IMR-90 (cell line): ENCODE measurements around the gene ARHGEF3. TPM values are rescaled to one million over a fixed set of nuclear protein-coding genes. Genes with fewer than 3 reads are reported as not detected.

Source experiments
- ATAC-seq: fragments of 200-7000 bp; cut with Tn5 transposase; 2 replicates; pipeline ENCODE4 v1.9.1; 2020; ENCODE audit warnings: low read depth, mild to moderate bottlenecking, moderate library complexity
- BruUV-seq: library from RNA; stranded (reverse); fragments of 400-500 nt; replicated peaks from 2 replicates; lab custom pipeline; 2021; lab: Mats Ljungman, UMichigan
- CTCF ChIA-PET: fragments of 300-600 bp; formaldehyde crosslinking; extraction: SDS; loops from one replicate; lab custom pipeline; 2021; ENCODE audit warnings: antibody characterized with exemption; lab: Yijun Ruan, JAX
- POLR2A ChIA-PET: fragments of 300-600 bp; sonication (Branson Sonifier 250); formaldehyde crosslinking; loops from one replicate; lab custom pipeline; 2022; ENCODE audit warnings: antibody characterized with exemption; ENCODE audit not compliant: unreplicated experiment; lab: Charles Lee
- DNase-seq: peaks from one replicate; pipeline ENCODE4 v3.0.0; 2013
- H2AFZ ChIP-seq: replicated peaks from 2 replicates; pipeline ENCODE3; 2013; ENCODE audit warnings: low read length, mild to moderate bottlenecking; ENCODE audit not compliant: poor library complexity
- H2AK5ac ChIP-seq: 2 replicates; pipeline ENCODE4 v1.6.1; 2013; ENCODE audit warnings: low read depth, low read length, inconsistent platforms
- H2AK9ac ChIP-seq: replicated peaks from 2 replicates; pipeline ENCODE3; 2013; ENCODE audit warnings: mild to moderate bottlenecking, low read depth, low read length, moderate library complexity; ENCODE audit not compliant: poor library complexity
- H2BK120ac ChIP-seq: 2 replicates; pipeline ENCODE4 v1.6.1; 2013; ENCODE audit warnings: low read depth, low read length, inconsistent platforms
- H2BK15ac ChIP-seq: 3 replicates; pipeline ENCODE4 v1.6.1; 2013; ENCODE audit warnings: low read depth, low read length, inconsistent platforms
- H2BK20ac ChIP-seq: 2 replicates; pipeline ENCODE4 v1.6.1; 2013; ENCODE audit warnings: low read depth, mild to moderate bottlenecking, inconsistent platforms, low read length, moderate library complexity
- H2BK5ac ChIP-seq: 2 replicates; pipeline ENCODE4 v1.6.1; 2013; ENCODE audit warnings: mild to moderate bottlenecking, low read depth, low read length, inconsistent platforms; ENCODE audit not compliant: poor library complexity, severe bottlenecking
- H3K14ac ChIP-seq: replicated peaks from 2 replicates; pipeline ENCODE4 v1.6.1; 2013; ENCODE audit warnings: low read depth, low read length, inconsistent platforms
- H3K18ac ChIP-seq: 2 replicates; pipeline ENCODE4 v1.6.1; 2013; ENCODE audit warnings: low read depth, low read length, control low read depth
- H3K23ac ChIP-seq: 2 replicates; pipeline ENCODE4 v1.6.1; 2013; ENCODE audit warnings: low read depth, low read length, inconsistent platforms
- H3K27ac ChIP-seq: 2 replicates; pipeline ENCODE4 v1.5.1; 2013; ENCODE audit warnings: mild to moderate bottlenecking, control low read depth, low read length; ENCODE audit not compliant: insufficient read depth
- H3K27me3 ChIP-seq: 2 replicates; pipeline ENCODE4 v1.6.1; 2013; ENCODE audit warnings: low read length; ENCODE audit not compliant: control insufficient read depth, insufficient read depth
- H3K36me3 ChIP-seq: 2 replicates; pipeline ENCODE4 v1.6.1; 2013; ENCODE audit warnings: low read length, mixed read lengths; ENCODE audit not compliant: control insufficient read depth, insufficient read depth
- H3K4ac ChIP-seq: 2 replicates; pipeline ENCODE4 v1.6.1; 2013; ENCODE audit warnings: low read depth, low read length, inconsistent platforms
- H3K4me1 ChIP-seq: 2 replicates; pipeline ENCODE4 v1.6.1; 2013; ENCODE audit warnings: low read length, mixed read lengths; ENCODE audit not compliant: control insufficient read depth, insufficient read depth
- H3K4me2 ChIP-seq: 2 replicates; pipeline ENCODE4 v1.6.1; 2013; ENCODE audit warnings: low read depth, mild to moderate bottlenecking, control low read depth, low read length, moderate library complexity
- H3K4me3 ChIP-seq: 2 replicates; pipeline ENCODE4 v1.5.1; 2013; ENCODE audit warnings: low read depth, mild to moderate bottlenecking, control low read depth, low read length, moderate library complexity; ENCODE audit not compliant: insufficient read depth
- H3K56ac ChIP-seq: 2 replicates; pipeline ENCODE4 v1.6.1; 2013; ENCODE audit warnings: low read length, inconsistent platforms; ENCODE audit not compliant: insufficient read depth; ENCODE audit errors: extremely low read depth
- H3K79me1 ChIP-seq, 2 experiments: 2 replicates each; pipeline ENCODE4 v1.6.1; 2013; ENCODE audit warnings: low read length in 2 of 2, inconsistent platforms in 1 of 2, low read depth in 1 of 2
- H3K9ac ChIP-seq: 2 replicates; pipeline ENCODE4 v1.6.1; 2013; ENCODE audit warnings: low read depth, low read length, control low read depth
- H3K9me1 ChIP-seq: 2 replicates; pipeline ENCODE4 v1.6.1; 2013; ENCODE audit warnings: low read length, inconsistent platforms; ENCODE audit not compliant: insufficient read depth
- H3K9me3 ChIP-seq: 2 replicates; pipeline ENCODE4 v1.6.1; 2013; ENCODE audit warnings: low read length; ENCODE audit not compliant: control insufficient read depth, insufficient read depth
- H4K20me1 ChIP-seq: 2 replicates; pipeline ENCODE4 v1.6.1; 2013; ENCODE audit warnings: low read length, inconsistent platforms; ENCODE audit not compliant: insufficient read depth
- H4K5ac ChIP-seq: 2 replicates; pipeline ENCODE4 v1.6.1; 2013; ENCODE audit warnings: mild to moderate bottlenecking, low read depth, low read length, control low read depth
- H4K8ac ChIP-seq, 2 experiments: 2 replicates each; pipeline ENCODE4 v1.6.1; 2013; ENCODE audit warnings: low read depth in 2 of 2, low read length in 2 of 2, control low read depth in 1 of 2, inconsistent platforms in 1 of 2
- H4K91ac ChIP-seq: 2 replicates; pipeline ENCODE4 v1.6.1; 2013; ENCODE audit warnings: low read depth, low read length, inconsistent platforms; ENCODE audit not compliant: insufficient read depth
- CEBPB ChIP-seq: IDR thresholded peaks from 2 replicates; pipeline ENCODE4 v1.6.1; 2012; ENCODE audit warnings: low read depth, low read length, improper control_type of control experiment
- MAZ ChIP-seq: IDR thresholded peaks from 2 replicates; pipeline ENCODE4 v1.6.1; 2012; ENCODE audit warnings: low read depth, mild to moderate bottlenecking, low read length, improper control_type of control experiment, moderate library complexity, borderline replicate concordance
- RAD21 ChIP-seq: IDR thresholded peaks from 2 replicates; pipeline ENCODE4 v1.6.1; 2012; ENCODE audit warnings: low read length, improper control_type of control experiment
- SMC3 ChIP-seq: fragments of 150-350 bp; IDR thresholded peaks from 2 replicates; pipeline ENCODE4 v1.6.1; 2016; ENCODE audit warnings: low read depth, mild to moderate bottlenecking, antibody characterized with exemption, low read length, moderate library complexity
- WGBS, 2 experiments: methylation state at CpG; one replicate each; pipeline versions ENCODE4 v1.1.5 to v1.1.7; 2013; ENCODE audit warnings: missing lambda C conversion rate in 2 of 2; ENCODE audit not compliant: insufficient read length in 1 of 2; ENCODE audit errors: extremely low coverage in 2 of 2; 5-methylcytosine and 5-hydroxymethylcytosine counted together
- dilution Hi-C: fragments of 300-500 bp; cut with HindIII; formaldehyde crosslinking; loops from one replicate; pipeline ENCODE4 v1.14.3; 2018; ENCODE audit warnings: low sequenced_read_pairs; ENCODE audit not compliant: unreplicated experiment
- in situ Hi-C: fragments of 300-500 bp; cut with MboI; formaldehyde crosslinking; loops from 3 replicates; pipeline ENCODE4 v1.14.3; 2019; ENCODE audit warnings: low sequenced_read_pairs, inconsistent platforms, mixed read lengths
- intact Hi-C: fragments of 100-400 bp; cut with micrococcal nuclease; formaldehyde crosslinking; loops from 2 replicates; pipeline ENCODE4 v1.10.0; 2022
- polyA plus RNA-seq, 3 experiments: library from polyadenylated mRNA; depleted of rRNA; stranded (reverse); fragments of >200 nt; gene quantifications; 2 replicates each; pipeline ENCODE4 v1.2.3, GENCODE V29; 2012; ENCODE audit warnings: low replicate concordance in 1 of 3
- total RNA-seq: library from RNA; depleted of rRNA; stranded (reverse); fragments of >200 nt; gene quantifications from 2 replicates; pipeline ENCODE4 v1.2.3, GENCODE V29; 2012

Gene ARHGEF3
- total and polyA plus RNA-seq, 2 of the 4 experiments (the other 2 are of a cell fraction): 2.1 to 2.3 TPM

- Histone ChIP-seq H3K4me1 (peaks cover 4% of the 10 kb centered on the region; the same call in 1 of the 2 replicates), H2BK120ac (no peak overlapping the region), H3K9me1 (no peaks in the 10 kb centered on the region), H3K9me3 (no peaks in the 10 kb centered on the region), H2BK20ac (no peak overlapping the region), H2BK15ac (no peak overlapping the region), H4K20me1 (no peaks in the 10 kb centered on the region), H3K4ac (no peak overlapping the region), H3K27ac (no peak overlapping the region), H3K14ac (no peak overlapping the region), H3K23ac (no peak overlapping the region), H3K18ac (no peak overlapping the region), H2AK9ac (no peak overlapping the region), H3K4me3 (no peak overlapping the region), H4K5ac (no peak overlapping the region), H3K9ac (no peak overlapping the region), H2BK5ac (no peak overlapping the region), H3K4me2 (no peak overlapping the region), H4K91ac (no peak overlapping the region), H3K27me3 (no peaks in the 10 kb centered on the region), H2AK5ac (no peak overlapping the region), H3K36me3 (no peaks in the 10 kb centered on the region), H3K79me1 (no peaks in the 10 kb centered on the region), H2AFZ (no peak overlapping the region), H3K56ac (no peak overlapping the region), H4K8ac (no peak overlapping the region)
- BruUV-seq: no TSS peak
- DNase-seq (no peak), ATAC-seq (no peak)
- TF ChIP-seq CEBPB: no peak
- TF ChIP-seq SMC3: no peak
- TF ChIP-seq RAD21: no peak
- no peak for TF ChIP-seq MAZ
- WGBS, 2 experiments: no CpG with 5 or more reads among the region's 2 CpGs
- intact Hi-C loops: no loop called here
- ChIA-PET CTCF (no interaction called here), POLR2A (no interaction called here)
- in situ Hi-C loops: no loop called here
- dilution Hi-C loops: no loop called here
Observed at GRCh38 chr3:56763233-56763632, 38.5 kb downstream of the ARHGEF3 start.
